Bone marrow (tissue), 2 donors: ENCODE results near the gene GREB1L.
"Not testable (repeated sequence)": the region's sequence is repeated elsewhere in the genome, so short reads cannot be mapped to it uniquely, and the experiment has no call there.

Source experiments
- DNase-seq, 2 donors: peaks; one replicate each; lab custom pipeline; 2025; lab: John Stamatoyannopoulos, UW

GREB1L gene

DNA sequence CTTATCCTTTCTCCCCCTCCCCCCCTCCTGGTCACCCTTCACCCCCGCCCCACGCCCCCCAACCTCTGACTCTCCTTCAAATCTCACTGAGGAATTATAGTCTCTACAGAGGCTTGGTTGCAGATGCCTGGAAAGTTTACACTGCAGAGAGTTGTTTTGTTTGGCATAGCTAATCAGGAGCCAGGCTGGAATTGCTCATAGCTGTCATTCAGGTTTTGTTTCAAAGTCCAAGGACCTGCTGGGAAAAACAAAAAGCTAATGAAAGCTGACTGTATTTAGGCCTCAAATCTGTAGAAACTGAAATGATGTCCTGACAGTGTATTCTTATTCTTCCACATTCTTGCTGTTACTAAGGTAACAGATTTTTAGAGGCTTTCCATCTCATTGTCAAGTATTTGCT is 22.6 kb downstream of the GREB1L start:
- no peak for DNase-seq

DNA sequence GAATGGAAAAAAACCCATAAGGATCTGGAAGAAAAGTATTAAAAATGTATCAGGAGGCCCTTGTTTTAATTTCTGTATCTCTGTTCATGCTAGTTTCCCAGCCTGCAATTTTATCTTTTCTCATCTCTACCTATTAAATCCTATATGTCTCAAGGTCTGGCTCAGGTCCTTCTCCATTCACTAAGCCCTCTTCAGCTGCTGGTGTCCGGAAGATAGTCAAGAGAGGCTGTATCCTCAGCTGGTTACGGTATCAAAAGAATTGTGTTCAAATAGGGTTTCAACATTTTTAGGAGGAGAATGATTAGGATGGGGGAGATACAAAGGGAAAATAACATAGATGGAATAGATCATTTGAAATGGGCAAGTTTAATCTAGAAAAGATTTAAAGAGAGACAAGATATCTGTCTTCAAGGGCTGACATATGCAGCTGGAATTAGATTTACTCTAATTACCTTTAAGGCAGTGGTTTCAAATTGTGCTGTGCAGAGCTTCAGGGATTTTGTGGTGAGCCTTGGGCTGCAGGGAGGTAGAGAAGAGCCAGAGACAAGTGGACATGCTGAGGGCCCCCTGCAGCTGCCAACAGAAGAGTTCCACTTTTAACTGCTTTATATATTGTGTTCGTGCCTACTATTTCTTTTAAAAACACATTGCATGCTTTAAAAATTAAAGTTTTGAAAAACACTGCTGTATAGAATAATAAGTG is 24.1 kb downstream of the GREB1L start:
- DNase-seq = no peak

DNA sequence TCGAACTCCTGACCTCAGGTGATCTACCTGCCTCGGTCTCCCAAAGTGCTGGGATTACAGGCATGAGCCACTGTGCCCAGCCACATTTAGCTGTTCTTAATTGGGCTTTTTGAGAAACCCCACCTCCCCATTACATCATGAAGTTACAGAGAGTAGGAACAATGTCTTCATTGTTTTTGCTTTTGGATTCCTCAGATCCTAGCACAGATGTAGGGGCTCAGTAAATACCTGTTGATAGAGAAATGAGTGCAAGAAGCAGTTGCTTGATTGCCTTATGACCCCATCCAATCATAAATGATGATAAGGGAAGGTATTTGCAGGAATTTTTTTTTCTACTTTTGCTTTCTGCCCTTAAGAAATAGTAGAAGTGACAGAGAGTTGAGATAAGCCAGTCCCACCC is 25.4 kb downstream of the GREB1L start:
- no peak for DNase-seq

DNA sequence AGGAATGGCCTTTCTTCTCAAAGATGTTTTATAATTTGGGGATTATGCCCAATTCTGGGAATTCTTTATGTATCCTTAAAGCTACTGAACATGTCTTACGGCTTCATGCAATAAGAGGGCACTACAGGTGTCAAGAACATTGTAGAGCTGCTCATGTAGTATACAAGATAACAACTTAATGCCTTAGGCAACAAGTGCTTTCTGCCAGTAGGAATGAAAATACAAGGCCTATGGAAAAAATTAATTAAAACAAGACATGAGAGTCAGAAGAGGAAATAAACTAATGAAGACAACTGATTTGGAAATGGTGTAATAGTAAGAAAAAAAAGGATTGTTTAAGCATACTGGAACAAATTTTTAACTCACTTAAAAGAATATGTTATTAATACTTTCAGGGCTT is 27.3 kb downstream of the GREB1L start:
- DNase-seq = no peak

GRCh38 chr18:21270453-21270852 is 28.4 kb downstream of the GREB1L start:
- DNase-seq = no peak

GRCh38 chr18:21272016-21272579 is 30.1 kb downstream of the GREB1L start:
- no peak for DNase-seq

DNA sequence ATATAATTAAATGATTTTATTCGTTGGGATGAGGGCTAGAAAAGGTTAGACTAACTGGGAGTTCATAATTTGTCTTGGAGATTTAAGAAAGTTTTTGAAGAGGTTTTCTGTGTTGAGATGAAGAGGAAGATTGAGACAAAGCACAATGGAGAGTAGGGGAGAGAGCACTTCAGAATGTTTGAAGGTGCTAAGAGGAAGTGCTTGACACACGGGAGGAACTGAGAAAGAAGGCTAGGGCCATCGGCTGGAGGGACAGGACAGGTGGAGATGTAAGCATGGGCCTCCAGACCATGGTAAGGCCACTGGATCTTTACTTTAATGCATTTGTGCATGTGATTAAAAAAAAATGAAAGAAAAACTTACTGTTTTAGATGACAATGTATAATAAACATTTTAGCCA is 31.5 kb downstream of the GREB1L start:
- DNase-seq = no peak

DNA sequence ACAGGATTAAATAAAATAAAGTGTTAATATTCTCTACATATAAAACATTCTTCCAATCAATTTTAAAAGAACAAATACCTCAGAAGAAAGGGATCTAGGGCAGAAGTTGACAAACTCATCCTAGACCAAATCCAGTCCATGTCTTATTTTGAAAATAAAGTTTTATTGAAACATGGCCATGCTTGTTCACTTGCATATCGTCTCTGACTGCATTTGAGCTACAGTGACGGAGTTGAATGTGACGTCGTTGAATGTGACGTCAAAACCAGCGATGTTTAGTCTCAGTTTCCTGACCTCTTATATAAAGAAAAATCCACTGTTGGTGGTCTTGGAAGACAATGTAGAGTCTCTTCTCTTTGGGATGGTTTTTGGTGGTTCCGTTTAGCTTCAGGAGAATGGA is 33.6 kb downstream of the GREB1L start:
- DNase-seq = no peak

- no peak for DNase-seq
Measured at GRCh38 chr18:21277578-21277977, 35.5 kb downstream of the GREB1L start.

- not testable (repeated sequence) for DNase-seq
Measured at GRCh38 chr18:21278218-21278617, 36.2 kb downstream of the GREB1L start.

- no peak for DNase-seq
Measured at GRCh38 chr18:21281603-21282002, 39.6 kb downstream of the GREB1L start.

- no peak for DNase-seq
Measured at GRCh38 chr18:21284540-21284939, 42.5 kb downstream of the GREB1L start.

- DNase-seq = no peak
Measured at GRCh38 chr18:21289827-21290226, 47.8 kb downstream of the GREB1L start.

GRCh38 chr18:21291106-21291505 is 49.1 kb downstream of the GREB1L start:
- no peak for DNase-seq

DNA sequence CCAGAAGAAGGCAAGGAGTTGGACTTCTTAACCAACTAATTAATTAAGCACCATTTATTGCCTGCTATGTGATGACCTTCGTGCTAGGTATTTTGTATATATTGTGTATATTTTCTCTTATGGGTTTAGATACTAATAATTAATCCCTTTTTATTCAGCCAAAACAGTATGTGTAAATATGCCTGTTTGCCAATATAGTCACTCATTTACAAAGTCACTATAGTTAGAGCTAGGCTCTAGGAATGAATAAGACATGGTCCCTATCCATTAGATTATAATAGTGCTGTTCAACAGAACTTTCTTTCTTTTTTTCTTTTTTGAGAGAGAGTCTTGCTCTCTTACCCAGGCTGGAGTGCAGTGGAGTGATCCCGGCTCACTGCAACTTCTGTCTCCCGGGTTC is 51.4 kb downstream of the GREB1L start:
- DNase-seq = no peak

GRCh38 chr18:21295101-21295500 is 53.1 kb downstream of the GREB1L start:
- no peak for DNase-seq

DNA sequence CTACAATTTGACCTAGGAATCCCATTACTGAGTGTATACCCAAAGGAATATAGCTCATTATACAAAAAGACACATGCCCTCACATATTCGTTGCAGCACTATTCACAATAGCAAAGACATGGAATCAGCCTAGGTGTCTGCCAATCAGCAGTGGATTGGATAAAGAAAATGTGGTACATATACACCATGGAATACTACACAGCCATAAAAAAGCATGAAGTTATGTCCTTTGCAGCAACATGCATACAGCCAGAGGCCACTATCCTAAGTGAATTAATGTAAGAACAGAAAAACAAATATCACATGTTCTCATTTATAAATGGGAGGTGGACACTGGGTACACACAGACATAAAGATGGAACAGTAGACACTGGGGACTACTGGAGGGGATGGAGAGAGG is 54.0 kb downstream of the GREB1L start:
- no peak for DNase-seq

- DNase-seq = no peak
Measured at GRCh38 chr18:21298351-21298750, 56.3 kb downstream of the GREB1L start.

DNA sequence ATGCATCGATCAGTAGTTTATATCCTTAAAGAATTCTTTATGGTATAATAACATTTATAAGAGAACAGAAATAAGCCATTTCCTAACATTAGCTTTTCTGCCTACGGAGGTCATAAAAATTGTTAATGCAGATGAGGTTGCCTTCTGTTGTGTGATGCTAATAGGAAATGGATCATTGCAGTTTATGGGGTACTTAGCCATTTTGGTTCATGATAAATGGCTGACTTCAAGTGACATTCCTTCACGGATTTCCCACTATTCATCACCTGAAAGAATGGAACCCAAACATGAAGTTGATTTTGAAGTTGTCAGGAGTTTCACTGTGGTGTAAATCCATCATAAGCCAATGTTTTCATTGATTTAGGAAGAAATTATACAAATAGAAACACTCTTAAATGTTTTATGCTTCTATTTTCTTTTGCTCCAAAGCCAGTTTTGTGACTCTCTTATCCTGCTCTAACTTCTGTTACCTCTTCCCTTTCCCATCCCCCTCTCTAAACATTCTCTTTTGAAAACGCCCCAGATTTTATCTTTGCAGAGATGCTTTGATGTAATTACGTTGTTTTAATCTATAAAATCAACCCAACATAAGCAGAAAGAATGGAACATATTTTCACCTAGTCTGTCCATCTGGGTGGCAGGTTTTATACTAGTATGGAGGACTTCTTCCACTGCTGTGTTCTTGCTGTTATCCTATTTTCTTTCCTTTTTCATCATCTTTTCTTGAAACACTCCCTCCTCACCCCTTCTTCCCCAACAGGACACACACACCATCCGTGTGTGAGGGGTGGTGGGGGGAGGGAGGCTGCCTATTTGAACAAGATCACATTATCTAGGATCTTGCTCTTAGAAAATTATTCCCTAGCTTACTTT is 58.2 kb downstream of the GREB1L start:
- no peak for DNase-seq

- no peak for DNase-seq
Measured at GRCh38 chr18:21300908-21301200, 58.8 kb downstream of the GREB1L start.

- no peak for DNase-seq
Measured at GRCh38 chr18:21303445-21303844, 61.4 kb downstream of the GREB1L start.

GRCh38 chr18:21303895-21304294 is 61.9 kb downstream of the GREB1L start:
- DNase-seq = no peak

DNA sequence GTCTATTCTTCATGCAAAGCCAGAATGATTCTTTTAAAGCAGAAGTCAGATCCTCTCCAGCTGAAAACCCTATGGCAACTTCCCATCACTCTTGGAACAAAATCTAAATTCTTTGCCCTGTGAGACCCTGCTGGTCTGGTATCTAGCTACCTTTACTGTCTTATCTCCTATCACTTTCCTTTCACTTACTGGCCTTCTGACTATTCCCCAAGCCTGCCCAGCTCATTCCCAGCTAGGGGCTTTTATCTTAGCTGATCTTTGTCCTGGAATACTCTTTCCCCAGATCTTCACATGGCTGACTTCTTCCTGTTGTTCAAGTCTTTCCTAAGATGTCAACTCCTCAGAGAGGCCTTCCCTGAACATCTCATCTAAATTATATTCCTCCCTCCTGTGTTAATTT is 63.6 kb downstream of the GREB1L start:
- DNase-seq = no peak
